Bronchial epithelial cell (primary cell): ENCODE measurements around the gene TTC6. TPM values are rescaled to one million over a fixed set of nuclear protein-coding genes. Genes with fewer than 3 reads are reported as not detected.
A peak's percentile ranks its signal among the peaks of the same experiment; 100 is the strongest.

Experiments
- DNase-seq: peaks from one replicate; pipeline ENCODE4 v3.0.0-alpha.2; 2010; ENCODE audit warnings: low read depth
- FAIRE-seq: peaks from 2 replicates; lab custom pipeline; 2011; peaks lifted over from hg19 to GRCh38; lab: Jason Lieb, UNC
- H3K27me3 ChIP-seq: 2 replicates; pipeline ENCODE4 v1.5.1; 2011; ENCODE audit warnings: low read length; ENCODE audit not compliant: control insufficient read depth, insufficient read depth
- H3K36me3 ChIP-seq: 2 replicates; pipeline ENCODE4 v1.5.1; 2011; ENCODE audit warnings: low read length; ENCODE audit not compliant: control insufficient read depth, insufficient read depth
- H3K4me3 ChIP-seq: 2 replicates; pipeline ENCODE4 v1.5.1; 2011; ENCODE audit warnings: mild to moderate bottlenecking, low read depth, low read length, control low read depth
- total RNA-seq: library from RNA; depleted of rRNA; stranded (reverse); fragments of >200 nt; gene quantifications from 2 replicates; pipeline ENCODE4 v1.2.1, GENCODE V29; 2014
- TF ChIP-seq, protein P1 (sequence below): IDR thresholded peaks from 2 replicates; pipeline ENCODE4 v1.5.1; 2011; ENCODE audit warnings: mild to moderate bottlenecking, moderate library complexity, low read length, control low read depth, inconsistent platforms; ENCODE audit not compliant: insufficient read depth, severe bottlenecking

TTC6 gene
- total RNA-seq, 1 donor from 2014 or later, result 0.53 TPM

- DNase-seq, result peak; percentile 39
- no peak for FAIRE-seq
- H3K27me3 ChIP-seq, result no peaks in the 10 kb centered on the region
- peak overlapping the region; percentile 49 for H3K4me3 ChIP-seq
- H3K36me3 ChIP-seq, result no peaks in the 10 kb centered on the region
- TF ChIP-seq, protein P1, sequence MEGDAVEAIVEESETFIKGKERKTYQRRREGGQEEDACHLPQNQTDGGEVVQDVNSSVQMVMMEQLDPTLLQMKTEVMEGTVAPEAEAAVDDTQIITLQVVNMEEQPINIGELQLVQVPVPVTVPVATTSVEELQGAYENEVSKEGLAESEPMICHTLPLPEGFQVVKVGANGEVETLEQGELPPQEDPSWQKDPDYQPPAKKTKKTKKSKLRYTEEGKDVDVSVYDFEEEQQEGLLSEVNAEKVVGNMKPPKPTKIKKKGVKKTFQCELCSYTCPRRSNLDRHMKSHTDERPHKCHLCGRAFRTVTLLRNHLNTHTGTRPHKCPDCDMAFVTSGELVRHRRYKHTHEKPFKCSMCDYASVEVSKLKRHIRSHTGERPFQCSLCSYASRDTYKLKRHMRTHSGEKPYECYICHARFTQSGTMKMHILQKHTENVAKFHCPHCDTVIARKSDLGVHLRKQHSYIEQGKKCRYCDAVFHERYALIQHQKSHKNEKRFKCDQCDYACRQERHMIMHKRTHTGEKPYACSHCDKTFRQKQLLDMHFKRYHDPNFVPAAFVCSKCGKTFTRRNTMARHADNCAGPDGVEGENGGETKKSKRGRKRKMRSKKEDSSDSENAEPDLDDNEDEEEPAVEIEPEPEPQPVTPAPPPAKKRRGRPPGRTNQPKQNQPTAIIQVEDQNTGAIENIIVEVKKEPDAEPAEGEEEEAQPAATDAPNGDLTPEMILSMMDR, result no peak
These were observed 8.2 kb upstream of the TTC6 start for GRCh38 chr14:37587131-37587803.

DNA sequence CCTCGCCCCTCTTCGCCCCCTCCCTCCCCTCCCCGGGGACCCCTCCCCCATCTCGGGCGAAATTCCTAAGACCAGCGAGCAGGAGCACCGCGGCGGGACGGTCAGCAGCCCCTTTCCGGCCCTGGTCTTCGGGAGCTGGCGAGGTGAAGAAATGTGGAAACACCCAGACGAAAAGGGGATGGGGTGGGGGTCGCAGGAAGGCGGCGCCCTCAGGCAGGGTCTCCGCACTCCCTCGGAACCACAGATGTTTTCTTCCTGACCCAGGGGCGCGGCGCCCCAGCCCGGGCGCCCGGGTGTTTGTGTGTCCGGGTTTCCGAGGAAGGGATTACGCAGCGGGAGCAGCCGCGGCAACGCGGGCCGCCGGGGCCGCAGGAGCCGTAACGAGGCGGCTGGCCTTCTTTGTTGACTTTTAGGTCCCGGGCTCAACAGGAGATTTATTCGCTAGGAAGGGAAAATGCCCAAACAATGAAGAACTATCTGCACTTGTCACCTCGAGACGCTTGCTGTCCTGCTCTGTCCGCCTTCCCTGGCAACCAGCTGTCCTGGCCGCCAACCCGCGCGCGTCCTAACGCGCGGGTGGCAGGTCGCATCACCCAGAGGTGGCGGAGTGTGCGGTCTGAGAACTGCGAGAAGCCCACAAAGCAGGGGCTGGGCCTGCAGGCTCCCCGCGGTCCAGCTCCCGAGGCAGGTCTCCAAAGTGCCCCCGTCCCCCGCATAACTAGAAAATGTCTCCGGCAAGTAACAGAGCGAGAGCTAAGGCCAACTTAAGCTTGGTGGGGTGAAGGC is 7.4 kb upstream of the TTC6 start:
- H3K27me3 ChIP-seq, result no peaks in the 10 kb centered on the region
- FAIRE-seq, result no peak
- peak; percentile 26 for DNase-seq
- H3K36me3 ChIP-seq, result no peaks in the 10 kb centered on the region
- H3K4me3 ChIP-seq, result peak overlapping the region; percentile 49
- TF ChIP-seq, protein P1, result peak; percentile 0

DNA sequence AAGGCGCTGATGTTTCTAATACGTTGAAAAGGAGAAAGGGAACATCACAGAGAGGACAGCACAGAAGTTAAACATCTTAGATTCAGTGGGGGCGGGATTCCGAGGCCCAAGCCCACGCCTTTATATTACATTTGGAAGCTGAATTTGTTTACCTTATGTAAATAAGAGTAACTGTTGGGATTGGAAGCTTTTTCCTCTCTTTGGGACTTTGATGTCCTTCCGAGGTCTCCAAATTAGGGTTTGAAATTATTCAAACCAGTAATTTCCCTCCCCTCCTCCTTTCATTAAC is 6.8 kb upstream of the TTC6 start:
- FAIRE-seq, result no peak
- peak; percentile 53 for DNase-seq

DNA sequence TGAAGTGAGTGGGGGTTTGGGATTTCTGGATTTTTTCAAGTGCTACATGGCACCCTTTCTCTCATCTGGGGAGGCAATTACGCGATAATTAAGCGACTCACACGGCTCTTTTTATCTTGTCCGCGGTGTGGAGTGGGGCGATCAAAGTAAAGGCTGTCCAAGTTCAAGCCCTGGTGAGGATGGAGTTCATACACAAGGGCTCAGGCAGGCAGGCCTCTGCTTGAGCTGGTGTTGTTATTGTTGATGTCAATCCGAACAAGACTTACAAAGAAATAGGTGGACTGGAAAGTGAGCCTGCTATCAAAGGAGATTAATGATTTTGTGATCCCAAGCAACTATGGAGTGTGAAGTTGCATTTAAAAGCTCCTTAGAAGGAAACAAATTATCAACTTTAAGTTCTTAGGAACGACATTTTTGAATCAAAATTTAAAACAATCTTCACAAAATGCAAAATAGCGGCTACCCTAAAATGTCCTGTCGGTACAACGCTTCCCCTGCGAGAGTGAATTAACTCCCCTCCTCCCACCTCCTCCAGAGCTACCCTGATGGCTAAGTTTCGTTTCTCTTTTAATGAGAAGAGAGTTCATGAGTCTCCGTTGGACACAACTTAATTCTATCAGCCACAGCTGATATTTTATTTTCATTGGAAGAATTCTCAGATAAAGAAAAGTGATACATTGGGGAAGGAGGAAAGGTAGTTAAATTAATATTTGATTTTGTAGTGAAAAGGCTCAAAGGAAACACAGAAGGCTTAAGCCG is 6.3 kb upstream of the TTC6 start:
- DNase-seq, result peak; percentile 63
- H3K27me3 ChIP-seq, result no peaks in the 10 kb centered on the region
- TF ChIP-seq, protein P1, result no peak
- H3K36me3 ChIP-seq, result no peaks in the 10 kb centered on the region
- FAIRE-seq, result no peak
- H3K4me3 ChIP-seq, result peak overlapping the region; percentile 49

More for the DNA sequence above, 6.8 kb upstream of the TTC6 start:
- peak overlapping the region; percentile 49 for H3K4me3 ChIP-seq
- H3K36me3 ChIP-seq, result no peaks in the 10 kb centered on the region
- TF ChIP-seq, protein P1, result no peak
- H3K27me3 ChIP-seq, result no peaks in the 10 kb centered on the region

DNA sequence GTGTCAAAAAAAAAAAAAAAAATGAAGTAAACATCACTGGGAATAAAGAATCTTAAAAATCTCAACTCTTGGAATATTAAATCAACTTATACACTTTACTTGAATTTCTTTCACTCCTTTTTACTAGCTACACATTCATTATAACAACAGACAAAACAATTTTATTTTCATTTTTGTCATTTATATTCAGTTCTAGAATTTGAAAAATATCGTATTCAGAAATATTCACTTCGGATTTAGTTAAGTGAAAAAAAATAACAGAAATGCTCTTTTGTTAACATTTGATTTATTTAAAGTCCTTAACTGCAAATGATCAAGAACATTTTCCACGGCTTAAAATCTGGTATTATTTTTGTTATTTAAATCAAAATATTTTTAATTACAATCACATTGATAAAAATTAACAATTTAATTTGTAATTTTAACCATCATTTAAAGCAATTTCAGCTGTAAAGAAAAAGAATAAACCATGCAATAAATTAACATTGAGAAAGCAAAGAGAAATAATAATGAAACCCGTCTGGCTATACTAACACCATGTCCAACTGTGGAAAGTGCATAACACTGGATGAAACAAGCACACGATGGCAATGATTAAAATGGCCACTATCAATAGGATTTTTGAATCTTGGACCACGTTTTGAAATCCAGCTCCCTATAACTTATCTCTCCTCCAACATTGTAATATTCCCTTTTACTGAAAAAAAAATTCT is 5.6 kb upstream of the TTC6 start:
- TF ChIP-seq, protein P1, result no peak
- Histone ChIP-seq H3K4me3 (peak overlapping the region; percentile 49), H3K27me3 (no peaks in the 10 kb centered on the region), H3K36me3 (no peaks in the 10 kb centered on the region)
- DNase-seq (no peak), FAIRE-seq (no peak)
